C1 segment of cervical spinal cord (tissue), 14 donors: ENCODE data around the gene MARCHF4.

Experiments
- DNase-seq, 14 donors: peaks; one replicate each; lab custom pipeline; 2025; lab: John Stamatoyannopoulos, UW

MARCHF4 gene

DNA sequence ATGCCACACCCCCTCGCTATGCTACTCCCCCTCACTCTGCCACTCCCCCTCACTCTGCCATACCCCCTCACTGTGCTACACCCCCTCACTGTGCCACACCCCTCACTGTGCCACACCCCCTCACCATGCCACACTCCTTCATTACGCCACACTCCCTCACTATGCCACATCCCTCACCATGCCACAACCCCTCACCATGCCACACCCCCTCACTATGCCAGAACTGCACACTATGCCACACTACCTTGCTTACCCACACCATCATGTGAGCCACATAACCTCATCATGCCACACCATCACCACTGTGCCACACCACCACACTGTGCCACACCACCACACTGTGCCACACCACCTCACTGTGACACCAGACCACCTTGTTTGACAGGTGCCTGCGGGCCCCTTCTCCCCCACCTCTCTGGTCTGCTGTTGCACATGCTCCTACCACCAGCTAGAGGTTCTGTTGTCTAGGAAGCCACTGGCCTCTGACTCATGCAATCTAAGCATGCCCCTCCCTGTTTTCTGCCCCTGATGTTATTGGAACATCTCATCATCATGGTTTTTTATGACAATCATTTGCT lies 22.0 kb downstream of the MARCHF4 start:
- DNase-seq, result no peak

DNA sequence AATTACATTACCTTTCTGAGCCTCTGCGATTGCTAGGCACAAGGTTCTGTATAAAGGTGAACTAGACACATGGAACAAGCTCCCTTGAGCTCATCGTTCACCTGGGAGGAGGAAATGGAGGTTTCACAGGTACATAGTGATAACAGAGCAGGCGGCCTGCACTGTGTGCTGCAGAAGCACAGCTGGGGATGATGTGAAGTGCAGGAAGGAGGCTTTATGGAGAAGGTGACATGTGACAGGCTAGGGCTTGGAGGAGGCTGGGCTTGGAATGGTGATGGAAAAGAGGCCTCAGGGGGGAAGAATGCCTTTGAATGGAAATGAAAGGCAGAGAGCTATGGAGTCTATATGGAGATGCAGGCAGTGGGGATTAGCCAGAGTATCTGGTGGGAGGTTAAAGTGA lies 22.9 kb downstream of the MARCHF4 start:
- DNase-seq, result no peak

DNA sequence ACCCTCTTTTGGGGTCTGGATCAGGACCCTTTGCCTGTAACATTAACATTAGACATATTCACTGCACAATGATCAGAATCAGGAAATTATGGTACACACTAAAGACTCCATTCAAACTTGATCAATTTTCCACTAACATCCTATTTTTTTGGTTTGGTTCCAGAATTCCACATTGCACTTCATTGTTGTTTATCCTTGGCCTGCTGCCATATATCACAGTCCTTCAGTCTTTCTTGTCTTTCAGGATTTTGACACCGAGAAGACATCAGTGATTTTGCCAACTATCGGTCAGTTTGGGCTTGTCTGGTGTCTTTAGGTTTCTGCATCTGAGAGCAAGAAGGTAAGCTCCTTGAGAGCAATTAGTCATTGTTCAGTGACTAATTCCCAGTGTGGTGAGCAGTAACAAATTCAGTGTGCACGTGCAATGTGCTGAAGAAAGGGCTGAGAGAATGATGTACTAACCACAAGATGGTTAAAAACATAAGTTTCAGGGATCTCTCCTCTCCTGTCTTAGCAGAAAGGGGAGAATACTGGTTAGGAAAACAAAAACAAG lies 23.5 kb downstream of the MARCHF4 start:
- no peak for DNase-seq

DNA sequence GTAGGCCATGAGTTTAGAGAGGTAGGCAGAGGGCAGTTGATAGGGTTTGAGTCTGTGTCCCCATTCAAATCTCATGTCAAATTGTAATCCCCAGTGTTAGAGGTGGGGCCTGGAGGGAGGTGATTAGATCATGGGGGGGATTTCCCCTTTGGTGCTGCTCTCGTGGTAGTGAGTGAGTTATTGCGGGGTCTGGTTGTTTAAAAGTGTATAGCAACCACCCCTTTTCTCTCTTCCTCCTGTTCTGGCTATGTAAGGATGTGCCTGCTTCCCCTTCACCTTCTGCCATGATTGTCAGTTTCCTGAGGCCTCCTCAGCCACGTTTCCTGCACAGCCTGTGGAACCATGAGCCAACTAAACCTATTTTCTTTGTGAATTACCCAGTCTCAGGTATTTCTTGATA lies 25.5 kb downstream of the MARCHF4 start:
- DNase-seq, result no peak

DNA sequence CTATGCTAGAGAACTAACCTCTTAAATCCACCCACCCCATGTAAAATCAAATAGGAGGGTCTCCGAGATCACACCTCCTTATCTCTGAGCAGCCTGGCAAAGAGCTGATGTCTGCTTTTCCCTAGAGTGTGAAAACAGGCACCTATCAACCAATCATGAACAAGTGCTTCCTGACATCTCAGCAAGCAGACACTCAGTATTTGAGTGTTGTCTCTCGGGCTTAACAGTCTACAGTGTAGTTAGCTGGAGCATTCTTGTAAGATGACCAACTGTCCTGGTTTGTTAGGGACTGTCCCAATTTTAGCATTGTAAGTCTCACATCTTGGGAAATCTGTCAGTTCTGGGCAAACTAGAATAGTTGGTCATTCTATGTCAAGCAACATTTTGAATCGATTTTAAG lies 26.4 kb downstream of the MARCHF4 start:
- no peak for DNase-seq

DNA sequence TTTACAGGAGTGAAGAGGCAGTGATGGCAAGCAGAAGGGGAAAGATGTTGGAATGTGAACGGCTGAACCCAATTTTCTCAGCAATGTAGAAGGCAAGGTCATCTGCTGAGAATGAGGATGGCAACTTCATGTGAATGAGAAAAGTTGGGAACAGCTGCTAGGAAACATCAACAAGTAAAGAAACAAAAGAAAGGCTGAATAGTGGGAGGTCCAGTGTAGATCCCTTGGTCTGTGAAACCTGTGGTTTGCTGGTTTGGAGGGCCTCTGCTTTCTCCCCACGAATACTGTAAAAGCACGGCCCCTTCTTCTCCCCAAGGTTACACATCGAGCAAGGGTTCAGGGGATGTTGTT lies 27.4 kb downstream of the MARCHF4 start:
- no peak for DNase-seq

DNA sequence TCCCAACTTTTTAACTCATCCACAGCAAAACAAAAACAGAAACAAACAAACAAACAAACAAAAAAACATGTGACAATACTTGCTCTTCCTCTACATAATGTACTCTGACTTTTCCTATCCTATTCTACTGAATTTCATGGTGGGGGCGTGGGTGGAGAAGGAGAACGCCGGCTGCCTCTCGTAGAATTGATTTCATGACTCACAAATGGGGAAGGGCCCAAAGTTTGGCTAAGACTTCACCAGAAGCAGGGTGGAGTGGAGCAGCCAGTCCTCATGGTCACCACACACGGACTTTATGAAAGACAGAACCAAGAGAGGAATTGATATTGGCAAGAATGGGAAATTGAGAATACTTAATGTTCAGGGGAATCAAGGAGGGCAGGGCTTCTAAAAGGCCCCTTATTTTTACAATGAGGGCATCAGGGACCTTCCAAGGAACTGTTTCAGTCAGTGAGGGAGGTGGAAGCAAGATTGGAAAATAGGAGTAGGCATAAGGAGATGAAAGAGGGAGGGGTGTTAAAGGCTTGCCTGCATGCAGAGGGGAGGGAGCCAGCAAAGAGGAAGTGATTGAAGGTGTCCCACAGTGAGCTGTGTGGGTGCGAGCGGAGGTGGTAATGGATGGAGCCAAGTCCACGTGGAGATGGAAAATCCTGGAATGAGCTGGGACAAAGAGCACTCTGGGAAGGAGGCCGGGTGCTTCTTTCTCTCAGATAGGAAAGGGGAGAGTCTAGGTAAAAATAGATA lies 27.9 kb downstream of the MARCHF4 start:
- DNase-seq, result no peak

DNA sequence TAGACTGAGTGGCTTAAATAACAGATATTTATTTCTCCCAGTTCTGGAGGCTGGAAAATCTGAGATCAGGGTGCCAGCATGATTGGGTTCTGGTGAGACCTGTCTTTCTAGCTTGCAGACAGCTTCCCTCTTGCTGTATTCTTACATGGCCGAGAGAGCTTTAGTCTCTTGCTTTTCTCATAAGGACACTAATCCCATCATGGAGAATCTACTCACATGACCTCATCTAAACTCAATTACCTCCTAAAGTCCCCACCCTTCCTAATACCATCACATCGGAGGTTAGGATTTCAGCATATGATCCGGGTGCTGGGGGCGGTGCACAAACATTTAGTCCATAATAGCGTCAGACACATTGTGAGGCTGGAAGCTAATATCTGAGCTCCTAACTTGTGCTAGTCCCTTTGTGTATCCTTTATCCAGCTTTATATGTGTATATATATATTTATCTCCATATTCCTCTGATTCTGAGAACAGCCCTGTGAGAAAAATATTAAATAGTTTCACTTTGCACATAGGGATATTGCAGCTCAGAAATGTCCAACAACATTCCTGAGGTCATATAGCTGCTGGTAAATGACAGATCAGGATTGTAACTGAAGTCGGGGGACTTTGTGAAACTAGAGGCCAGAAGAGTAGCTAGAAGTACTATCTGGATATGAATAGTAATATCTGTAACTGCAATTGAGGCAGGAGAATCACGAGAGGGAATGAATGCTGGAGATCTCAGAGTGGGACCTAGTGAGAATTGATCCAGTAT lies 28.9 kb downstream of the MARCHF4 start:
- DNase-seq, result no peak

DNA sequence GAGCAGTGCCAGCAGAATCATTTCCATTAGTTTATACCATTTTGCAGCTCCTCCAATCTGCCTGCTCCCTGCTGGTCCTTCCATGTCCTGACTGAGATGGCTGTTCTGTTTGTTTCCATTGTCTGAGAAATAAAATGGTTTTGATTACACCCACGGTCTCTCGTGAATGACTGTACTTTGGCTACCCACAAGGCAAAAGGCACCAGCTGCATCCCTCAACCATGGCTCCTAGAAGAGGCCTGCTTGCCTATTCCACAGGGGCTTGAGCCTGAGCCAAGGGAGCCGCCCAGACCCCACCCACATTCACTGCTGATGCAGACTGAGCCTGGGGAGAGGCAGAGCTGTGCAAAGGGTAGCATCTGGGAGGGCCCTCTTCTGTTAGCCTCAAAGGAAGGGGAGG lies 31.2 kb downstream of the MARCHF4 start:
- peak in 1 of 14 donors; percentile 2 for DNase-seq

DNA sequence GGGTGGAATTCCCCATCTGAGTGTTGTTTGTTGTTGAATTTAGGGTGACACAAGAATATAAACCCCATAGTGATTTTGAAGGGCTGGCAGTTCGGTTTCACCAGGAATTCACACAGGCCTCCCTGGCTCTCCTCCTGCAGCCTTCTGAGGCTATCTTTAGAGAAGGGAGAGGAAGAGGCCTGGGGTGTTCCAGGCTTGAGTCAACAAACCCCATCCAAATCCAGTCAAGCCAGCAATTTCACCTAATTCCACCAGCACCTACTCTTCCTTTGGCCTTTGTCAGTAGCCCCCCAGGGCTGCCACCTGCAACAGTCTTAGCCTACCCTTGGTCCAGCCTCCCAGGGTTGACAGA lies 32.0 kb downstream of the MARCHF4 start:
- peak in 1 of 14 donors; percentile 8 for DNase-seq

DNA sequence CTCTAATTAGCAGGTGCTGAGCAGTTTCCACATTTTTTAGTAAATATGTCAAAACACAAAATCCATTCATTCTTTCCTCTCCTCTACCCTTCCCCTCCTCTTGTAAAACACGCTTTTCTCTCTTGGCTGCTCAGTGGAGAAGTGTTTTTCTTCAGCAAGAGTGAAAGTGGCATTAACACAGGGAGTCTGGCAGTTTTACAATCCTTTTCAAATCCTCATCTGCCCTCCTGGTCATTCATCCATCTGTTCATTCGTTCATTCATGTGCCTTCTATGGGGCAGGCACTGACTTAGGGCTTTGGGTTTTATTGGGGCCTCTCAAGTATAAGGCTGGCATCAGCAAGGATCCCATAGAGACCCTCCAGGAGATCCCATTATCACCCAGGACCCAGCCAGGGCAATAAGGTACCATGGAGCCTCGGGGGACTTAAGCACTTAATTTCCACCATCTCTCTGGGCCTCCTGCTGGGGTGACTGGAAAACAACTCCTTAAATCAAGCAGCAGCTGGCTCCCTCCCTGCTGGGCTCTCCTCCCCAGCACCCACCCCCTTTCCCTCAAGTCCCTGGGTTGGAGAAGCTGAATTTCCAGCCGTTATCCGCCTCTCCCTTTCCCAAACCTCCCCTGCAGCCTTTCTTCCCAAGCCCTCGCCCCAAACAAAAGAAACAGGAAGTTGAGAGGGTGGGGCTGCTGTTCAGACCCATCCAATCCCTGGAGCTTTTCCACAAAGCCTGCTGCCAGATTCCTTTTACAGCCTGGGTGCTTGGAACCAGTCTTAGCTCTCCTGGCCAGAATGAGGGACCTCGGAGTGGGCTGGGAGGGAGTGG lies 32.6 kb downstream of the MARCHF4 start:
- peak in 3 of 14 donors; percentile 8 to 33 (median 17) for DNase-seq

DNA sequence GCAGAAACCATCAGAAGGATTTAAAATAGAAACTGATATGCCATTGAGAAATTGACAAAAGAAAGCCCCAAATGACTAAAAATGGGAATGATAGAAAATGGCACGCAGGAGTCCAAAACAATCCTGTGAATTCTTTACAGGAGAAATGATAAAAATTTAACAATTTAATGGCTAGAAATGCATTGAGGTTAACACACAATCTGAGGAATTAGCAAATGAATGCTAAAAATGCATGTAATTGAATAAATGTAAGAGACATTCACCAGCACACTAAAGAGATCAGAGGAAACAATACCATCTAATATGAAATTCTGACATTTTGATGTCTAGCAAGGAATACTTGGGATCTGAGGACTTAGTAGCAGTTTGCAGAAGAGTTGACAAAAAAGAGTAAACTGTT lies 37.0 kb downstream of the MARCHF4 start:
- DNase-seq, result no peak

DNA sequence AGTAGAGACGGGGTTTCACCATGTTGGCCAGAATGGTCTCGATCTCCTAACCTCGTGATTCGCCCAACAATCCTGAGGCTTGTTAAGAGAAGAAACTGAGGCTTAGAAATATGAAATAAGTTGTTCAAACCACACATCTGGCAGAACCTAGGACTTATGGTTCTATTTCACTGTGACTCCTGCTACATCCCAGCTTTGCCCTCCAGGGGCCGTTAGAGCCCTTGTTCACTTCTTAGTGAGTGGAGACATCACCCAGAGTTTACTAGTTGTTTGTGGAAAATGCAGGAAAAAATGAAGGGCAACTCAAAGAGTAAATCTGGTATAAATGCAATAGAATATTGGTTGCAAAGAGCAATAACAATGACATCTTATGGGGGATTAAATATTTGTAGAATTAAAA lies 43.9 kb downstream of the MARCHF4 start:
- no peak for DNase-seq

DNA sequence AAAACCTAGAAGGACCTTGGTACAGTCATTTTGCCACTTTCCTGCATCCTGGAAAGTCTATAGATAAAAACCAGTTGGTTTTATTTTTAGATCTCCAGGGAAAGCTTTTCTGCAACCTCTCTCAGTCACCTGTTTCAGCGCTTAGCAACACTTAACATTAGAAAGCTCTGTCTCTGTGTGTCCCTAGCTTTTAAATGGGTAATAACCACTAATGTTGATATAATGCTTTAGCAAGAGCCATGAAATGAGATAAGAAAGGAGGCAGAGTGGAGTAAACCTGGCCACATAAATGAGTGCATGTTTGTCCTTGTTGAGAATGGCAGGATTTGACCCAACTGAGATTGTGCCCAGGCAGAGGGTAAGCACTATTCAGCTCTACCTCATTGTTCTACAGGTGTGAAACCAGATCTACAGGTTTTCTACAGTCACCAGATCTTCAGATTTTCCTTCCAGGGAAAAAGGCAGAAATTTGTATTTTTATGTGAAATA lies 44.8 kb downstream of the MARCHF4 start:
- DNase-seq, result no peak
